K562 (cell line): ENCODE results near the gene GALNT13. TPM values are rescaled to one million over a fixed set of nuclear protein-coding genes. Genes with fewer than 3 reads are reported as not detected.

ENCODE experiments used
- ATAC-seq: fragments of 200-7000 bp; cut with Tn5 transposase; 3 replicates; pipeline ENCODE4 v1.9.1; 2020; ENCODE audit warnings: moderate library complexity
- BruUV-seq: library from RNA; stranded (reverse); fragments of 400-500 nt; replicated peaks from 2 replicates; lab custom pipeline; 2021; lab: Mats Ljungman, UMichigan
- CTCF ChIA-PET: fragments of 300-600 bp; formaldehyde crosslinking; extraction: SDS; loops from one replicate; lab custom pipeline; 2021; ENCODE audit warnings: low intra/inter-chr PET ratio; lab: Yijun Ruan, JAX
- POLR2A ChIA-PET: fragments of 300-600, 350-650 bp; sonication (Branson Sonifier 250); formaldehyde crosslinking; extraction: SDS; loops from one replicate; lab custom pipeline; 2021; ENCODE audit warnings: antibody characterized with exemption, inconsistent platforms; lab: Yijun Ruan, JAX
- DNase-seq, 4 experiments: peaks; one replicate each; pipeline versions ENCODE4 v3.0.0 to v3.0.0-alpha.2; 2011 to 2018; ENCODE audit warnings: low spot score in 3 of 4, mixed read lengths in 3 of 4; ENCODE audit errors: extremely low read depth in 1 of 4
- FAIRE-seq: peaks from 2 replicates; lab custom pipeline; 2011; peaks lifted over from hg19 to GRCh38; lab: Jason Lieb, UNC
- H2AFZ ChIP-seq: 2 replicates; pipeline ENCODE4 v1.6.0; 2011; ENCODE audit warnings: low read depth, low read length, control low read depth, inconsistent platforms
- H3K27ac ChIP-seq: fragments of 200-600 bp; 3 replicates; pipeline ENCODE4 v1.8.0; 2011; ENCODE audit warnings: low read depth, mild to moderate bottlenecking, control low read depth, inconsistent platforms, low read length, moderate library complexity, mixed read lengths; ENCODE audit errors: extremely low read depth
- H3K27me3 ChIP-seq, 2 experiments: fragments of 300-600 bp in 1 of 2; 2 replicates in 1 of 2; 3 replicates in 1 of 2; pipeline versions ENCODE4 v1.6.0 to v1.8.0; 2011; ENCODE audit warnings: inconsistent platforms in 2 of 2, low read length in 2 of 2, mild to moderate bottlenecking in 1 of 2, mixed read lengths in 1 of 2, moderate library complexity in 1 of 2; ENCODE audit not compliant: control insufficient read depth in 2 of 2, insufficient read depth in 2 of 2
- H3K36me3 ChIP-seq: fragments of 300-600 bp; 3 replicates; pipeline ENCODE4 v1.8.0; 2011; ENCODE audit warnings: mild to moderate bottlenecking, low read length, inconsistent platforms; ENCODE audit not compliant: control insufficient read depth, insufficient read depth
- H3K4me1 ChIP-seq, 2 experiments: fragments of 200-600 bp in 1 of 2; replicated peaks in 1 of 2; 2 replicates in 1 of 2; 3 replicates in 1 of 2; pipeline versions ENCODE4 v1.5.1 to v1.8.0; 2011; ENCODE audit warnings: inconsistent platforms in 2 of 2, low read length in 2 of 2, mild to moderate bottlenecking in 1 of 2, mixed read lengths in 1 of 2, moderate library complexity in 1 of 2; ENCODE audit not compliant: control insufficient read depth in 2 of 2, insufficient read depth in 2 of 2
- H3K4me2 ChIP-seq: 2 replicates; pipeline ENCODE4 v1.6.1; 2011; ENCODE audit warnings: low read length, control low read depth, inconsistent platforms, mixed read lengths; ENCODE audit not compliant: insufficient read depth
- H3K4me3 ChIP-seq: fragments of 200-600 bp; sonication (generic), shearing (Covaris generic); 2 replicates; pipeline ENCODE4 v1.5.1; 2016; ENCODE audit warnings: control low read depth, inconsistent platforms
- H3K79me2 ChIP-seq: fragments of 200-600 bp; 3 replicates; pipeline ENCODE4 v1.8.0; 2011; ENCODE audit warnings: low read length, inconsistent platforms; ENCODE audit not compliant: control insufficient read depth, insufficient read depth
- H3K9ac ChIP-seq, 2 experiments: 2 replicates each; pipeline versions ENCODE4 v1.6.0 to v1.6.1; 2011; ENCODE audit warnings: low read depth in 2 of 2, low read length in 2 of 2, control low read depth in 1 of 2, inconsistent platforms in 1 of 2, mild to moderate bottlenecking in 1 of 2, mixed read lengths in 1 of 2; ENCODE audit not compliant: insufficient read depth in 1 of 2
- H3K9me1 ChIP-seq: one replicate; pipeline ENCODE4 v1.6.0; 2011; ENCODE audit warnings: inconsistent platforms, mild to moderate bottlenecking, low read length, moderate library complexity; ENCODE audit not compliant: control insufficient read depth, insufficient read depth
- H3K9me3 ChIP-seq: replicated peaks from 2 replicates; pipeline ENCODE4 v1.5.1; 2011; ENCODE audit warnings: low read depth, low read length, inconsistent platforms; ENCODE audit not compliant: control insufficient read depth, insufficient read depth
- H4K20me1 ChIP-seq: replicated peaks from 2 replicates; pipeline ENCODE4 v1.6.1; 2011; ENCODE audit warnings: low read length, inconsistent platforms, mixed read lengths; ENCODE audit not compliant: control insufficient read depth, insufficient read depth
- ATF1 ChIP-seq, 2 experiments: fragments of 450-650 bp in 1 of 2; IDR thresholded peaks; 2 replicates each; pipeline ENCODE4 v1.6.1; 2016; ENCODE audit warnings: missing compliant biosample characterization in 1 of 2, missing genetic modification characterization in 1 of 2
- EHMT2 ChIP-seq: fragments of 450-650 bp; IDR thresholded peaks from 2 replicates; pipeline ENCODE4 v1.6.1; 2018; ENCODE audit warnings: antibody characterized with exemption
- GTF2E2 ChIP-seq: fragments of 200-800 bp; sonication (Bioruptor generic); IDR thresholded peaks from 2 replicates; pipeline ENCODE4 v1.6.1; 2016; ENCODE audit warnings: missing genetic modification characterization, missing compliant biosample characterization
- HLTF ChIP-seq: fragments of 450-650 bp; IDR thresholded peaks from 2 replicates; pipeline ENCODE4 v1.6.1; 2016
- KAT8 ChIP-seq: fragments of 450-650 bp; IDR thresholded peaks from 2 replicates; pipeline ENCODE4 v1.6.1; 2016; ENCODE audit warnings: low read depth, mild to moderate bottlenecking
- NFE2L1 ChIP-seq: fragments of 450-650 bp; IDR thresholded peaks from 2 replicates; pipeline ENCODE4 v1.6.1; 2016; ENCODE audit warnings: missing genetic modification characterization, low read depth, mild to moderate bottlenecking, missing compliant biosample characterization, moderate library complexity, borderline replicate concordance
- RBM15 ChIP-seq: fragments of 200-400 bp; formaldehyde crosslinking; IDR thresholded peaks from 2 replicates; pipeline ENCODE4 v1.6.1; 2018; ENCODE audit warnings: mild to moderate bottlenecking, low read length, moderate library complexity; ENCODE audit not compliant: insufficient read depth
- ZNF174 ChIP-seq: fragments of 250-450 bp; sonication (Bioruptor Pico); IDR thresholded peaks from 2 replicates; pipeline ENCODE4 v1.4.0; 2020; ENCODE audit warnings: mild to moderate bottlenecking
- ZNF23 ChIP-seq: fragments of 250-450 bp; sonication (Bioruptor Pico); IDR thresholded peaks from 2 replicates; pipeline ENCODE4 v1.4.0; 2020; ENCODE audit warnings: mild to moderate bottlenecking
- ZSCAN32 ChIP-seq: fragments of 450-650 bp; formaldehyde crosslinking; IDR thresholded peaks from 2 replicates; pipeline ENCODE4 v1.4.0; 2020; ENCODE audit warnings: mild to moderate bottlenecking, moderate library complexity
- WGBS: fragments of 100-300 bp; shearing (Covaris generic); methylation state at CpG from one replicate; pipeline ENCODE4 v1.1.6; 2016; ENCODE audit warnings: low coverage, mixed read lengths; ENCODE audit not compliant: insufficient coverage; ENCODE audit errors: missing lambda C conversion rate; 5-methylcytosine and 5-hydroxymethylcytosine counted together
- in situ Hi-C: fragments of 300-500 bp; cut with MboI; formaldehyde crosslinking; loops from 4 replicates; pipeline ENCODE4 v1.15.0; 2018; ENCODE audit warnings: inconsistent platforms, mixed read lengths
- intact Hi-C: fragments of 100-400 bp; cut with micrococcal nuclease; formaldehyde crosslinking; loops from 2 replicates; pipeline ENCODE4 v1.14.2; 2022
- polyA plus RNA-seq, 8 experiments: library from polyadenylated mRNA; depleted of rRNA in 4 of 8; stranded (reverse) in 5 of 8; unstranded in 3 of 8; fragments of >200 nt; fragmentation: Nextera tagmentation in 2 of 8; fragmentation: Illumina TruSeq in 1 of 8; extraction: Ambion mirVana in 2 of 8; extraction: Trizol in 1 of 8; gene quantifications; 2 replicates each; pipeline versions ENCODE4 v1.2.1 to v1.2.3, GENCODE V29; 2011 to 2014; ENCODE audit warnings: inconsistent platforms in 1 of 8, missing spikeins in 1 of 8
- total RNA-seq, 7 experiments: library from RNA; depleted of rRNA in 6 of 7; stranded (reverse); fragments of >200 nt in 6 of 7; fragmentation: Illumina TruSeq in 2 of 7; extraction: Trizol in 2 of 7; gene quantifications; 2 replicates each; pipeline versions ENCODE4 v1.2.1 to v1.2.3, GENCODE V29; 2011 to 2021; ENCODE audit warnings: low replicate concordance in 1 of 7

Gene GALNT13
- total and polyA plus RNA-seq, 9 of the 15 experiments (the other 6 are each of a cell fraction or from before 2014, with no cell fraction given), result not detected

DNA sequence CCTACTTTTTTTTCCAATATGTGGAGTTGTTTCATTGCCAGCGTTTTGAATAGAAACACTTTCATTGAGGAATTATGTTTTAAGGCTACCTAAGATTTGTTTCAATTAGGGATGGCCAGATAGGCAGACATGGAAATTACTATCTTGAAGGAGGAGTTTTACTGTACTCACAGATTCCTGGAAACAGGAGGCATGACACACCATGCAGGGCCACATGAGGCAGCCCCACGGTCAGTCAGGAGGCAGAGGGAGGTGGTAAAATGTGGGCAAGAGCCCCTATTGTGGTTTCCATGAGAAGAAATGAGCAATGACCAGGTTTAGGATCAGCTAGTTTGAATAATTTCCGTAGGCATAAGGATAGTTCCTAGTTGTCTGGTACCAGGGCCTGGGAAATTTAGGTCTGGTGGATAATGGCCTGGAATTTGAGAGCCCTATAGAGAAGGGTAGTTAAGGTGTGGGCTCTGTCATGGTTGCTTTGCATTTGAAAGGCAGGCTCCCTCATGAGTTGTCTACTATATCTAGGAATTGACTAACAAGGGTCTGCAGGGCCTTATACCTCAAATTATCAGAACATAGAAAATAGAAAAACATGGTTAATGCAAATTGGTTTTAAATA is 466.7 kb downstream of the GALNT13 start:
- Histone ChIP-seq H3K36me3 (no peaks in the 10 kb centered on the region), H3K27ac (no peak overlapping the region), H3K9me1 (no peaks in the 10 kb centered on the region), H3K9me3 (peaks cover 2% of the 10 kb centered on the region; the same call in 1 of the 2 replicates), H3K9ac (no peak overlapping the region), H4K20me1 (no peaks in the 10 kb centered on the region), H3K27me3 (no peaks in the 10 kb centered on the region), H2AFZ (no peak overlapping the region), H3K4me3 (no peak overlapping the region), H3K4me2 (no peak overlapping the region), H3K4me1 (no peaks in the 10 kb centered on the region), H3K79me2 (no peaks in the 10 kb centered on the region)
- in situ Hi-C loops (no loop called here), intact Hi-C loops (no loop called here)
- BruUV-seq, result no TSS peak
- DNase-seq (no peak), FAIRE-seq (no peak), ATAC-seq (no peak)
- ChIA-PET POLR2A (no interaction called here), CTCF (no interaction called here)
- WGBS, result 0% methylated on average over 3 of the region's 3 CpGs
- TF ChIP-seq ATF1 (CRISPR knock-in tag; IDR thresholded peaks at IDR 0.05), result no peak
- no peak for TF ChIP-seq ATF1 (tag; IDR thresholded peaks at IDR 0.05)
- TF ChIP-seq ZNF23 (CRISPR knock-in tag), result no peak
- TF ChIP-seq NFE2L1, result no peak
- no peak for TF ChIP-seq HLTF
- TF ChIP-seq ZSCAN32 (CRISPR knock-in tag), result no peak
- TF ChIP-seq RBM15, result no peak
- TF ChIP-seq KAT8, result no peak
- TF ChIP-seq GTF2E2, result no peak
- no peak for TF ChIP-seq ZNF174 (CRISPR knock-in tag)
- TF ChIP-seq EHMT2, result no peak
